Stimulated activated CD4-positive, alpha-beta T cell treated with anti-CD3 and anti-CD28 coated beads, Interleukin-4, amount 100 ng/mL, for 1 hour (primary cell): Measurements from ENCODE around the gene CCR4.
"Not testable (repeated sequence)": the region's sequence is repeated elsewhere in the genome, so short reads cannot be mapped to it uniquely, and the experiment has no call there.

Source experiments
- DNase-seq: peaks from one replicate; pipeline ENCODE4 v3.0.0-alpha.2; 2020

The CCR4 gene

GRCh38 chr3:32951410-32951811, at the start of gene CCR4:
CCR4 (plus strand) TSS chr3:32951644; CDS start chr3:32953423, 1,779 bp downstream.
- peak; percentile 62 for DNase-seq

GRCh38 chr3:32902887-32903371, 48.5 kb upstream of the CCR4 start:
- peak; percentile 51 for DNase-seq

- DNase-seq, result no peak
Measured at GRCh38 chr3:32903953-32904352, 47.5 kb upstream of the CCR4 start.

- DNase-seq, result no peak
Measured at GRCh38 chr3:32909999-32910398, 41.4 kb upstream of the CCR4 start.

GRCh38 chr3:32910954-32911353, 40.5 kb upstream of the CCR4 start:
- no peak for DNase-seq

- no peak for DNase-seq
Measured at GRCh38 chr3:32912046-32912445, 39.4 kb upstream of the CCR4 start.

GRCh38 chr3:32913790-32914446, 37.5 kb upstream of the CCR4 start:
- DNase-seq, result no peak

GRCh38 chr3:32919920-32920319, 31.5 kb upstream of the CCR4 start:
- no peak for DNase-seq

GRCh38 chr3:32922078-32922477, 29.4 kb upstream of the CCR4 start:
- DNase-seq, result no peak

- DNase-seq, result no peak
Measured at GRCh38 chr3:32930161-32930560, 21.3 kb upstream of the CCR4 start.

GRCh38 chr3:32931273-32931672, 20.2 kb upstream of the CCR4 start:
- DNase-seq, result not testable (repeated sequence)

- no peak for DNase-seq
Measured at GRCh38 chr3:32934150-32934742, 17.2 kb upstream of the CCR4 start.

- DNase-seq, result no peak
Measured at GRCh38 chr3:32937331-32937730, 14.1 kb upstream of the CCR4 start.

- DNase-seq, result not testable (repeated sequence)
Measured at GRCh38 chr3:32939531-32940284, 11.7 kb upstream of the CCR4 start.

GRCh38 chr3:32940726-32941125, 10.7 kb upstream of the CCR4 start:
- no peak for DNase-seq

GRCh38 chr3:32945136-32945535, 6.3 kb upstream of the CCR4 start:
- DNase-seq, result no peak

GRCh38 chr3:32945598-32945997, 5.8 kb upstream of the CCR4 start:
- DNase-seq, result not testable (repeated sequence)

GRCh38 chr3:32946973-32947788, 4.3 kb upstream of the CCR4 start:
- no peak for DNase-seq

GRCh38 chr3:32947789-32948238, 3.6 kb upstream of the CCR4 start:
- DNase-seq, result peak; percentile 95

- no peak for DNase-seq
Measured at GRCh38 chr3:32948625-32949445, 2.6 kb upstream of the CCR4 start.

GRCh38 chr3:32950516-32950915, 928 bp upstream of the CCR4 start:
- no peak for DNase-seq
